GM10266 (cell line): ENCODE results near the gene CACNB2.

ENCODE experiments used
- DNase-seq: peaks from one replicate; pipeline ENCODE4 v3.0.0; 2012; ENCODE audit errors: extremely low spot score
- TF ChIP-seq, protein P1 (sequence below): IDR thresholded peaks from 2 replicates; pipeline ENCODE4 v1.5.1; 2012; ENCODE audit warnings: mild to moderate bottlenecking, low read depth; ENCODE audit not compliant: control insufficient read depth, insufficient read depth; ENCODE audit errors: missing control alignments

CACNB2 gene

DNA sequence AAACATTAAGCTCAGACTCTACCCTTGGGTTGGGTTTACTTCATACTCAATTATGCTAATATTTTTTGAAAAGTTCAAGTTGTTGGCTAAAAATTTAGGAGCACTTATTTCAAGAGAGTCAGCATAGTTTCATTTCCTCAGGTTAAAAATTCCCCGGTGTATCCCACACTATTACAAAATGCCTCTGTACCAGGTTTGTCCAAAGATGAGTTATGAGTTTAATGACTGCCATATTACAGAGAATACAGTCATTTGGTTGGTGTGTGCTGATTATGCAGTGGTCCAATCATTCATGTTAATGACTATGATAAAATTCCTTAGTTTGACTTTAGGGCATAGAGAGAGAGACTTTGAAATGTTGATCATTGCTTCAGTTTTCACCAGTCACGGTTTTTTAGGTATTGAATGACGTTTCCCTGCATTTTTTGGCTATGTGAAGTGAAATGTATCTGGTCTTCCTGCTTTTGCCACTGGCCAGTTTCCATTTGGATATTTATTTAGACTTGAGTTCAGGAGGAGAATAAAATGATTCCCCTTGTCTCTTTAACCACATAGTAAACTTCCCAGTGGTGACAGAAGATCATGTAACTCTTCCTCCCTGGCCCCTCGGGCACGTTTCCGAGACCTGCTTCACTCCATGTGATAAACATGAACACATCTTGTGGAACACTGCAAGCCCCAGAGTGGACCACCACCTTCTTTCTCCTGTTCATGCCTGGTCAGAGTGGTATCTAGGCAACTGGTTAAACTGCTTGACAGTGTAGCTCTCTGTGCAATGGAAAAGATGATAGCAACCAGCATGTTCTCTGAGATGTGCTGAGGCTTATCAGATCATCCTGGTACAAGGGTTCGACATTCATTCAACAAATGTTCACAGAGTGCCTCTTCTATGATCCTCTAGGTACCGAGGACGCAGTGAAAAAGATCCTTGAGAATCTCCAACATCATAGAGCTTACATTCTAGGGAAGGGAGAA, 153.6 kb downstream of the CACNB2 start:
- TF ChIP-seq, protein P1, sequence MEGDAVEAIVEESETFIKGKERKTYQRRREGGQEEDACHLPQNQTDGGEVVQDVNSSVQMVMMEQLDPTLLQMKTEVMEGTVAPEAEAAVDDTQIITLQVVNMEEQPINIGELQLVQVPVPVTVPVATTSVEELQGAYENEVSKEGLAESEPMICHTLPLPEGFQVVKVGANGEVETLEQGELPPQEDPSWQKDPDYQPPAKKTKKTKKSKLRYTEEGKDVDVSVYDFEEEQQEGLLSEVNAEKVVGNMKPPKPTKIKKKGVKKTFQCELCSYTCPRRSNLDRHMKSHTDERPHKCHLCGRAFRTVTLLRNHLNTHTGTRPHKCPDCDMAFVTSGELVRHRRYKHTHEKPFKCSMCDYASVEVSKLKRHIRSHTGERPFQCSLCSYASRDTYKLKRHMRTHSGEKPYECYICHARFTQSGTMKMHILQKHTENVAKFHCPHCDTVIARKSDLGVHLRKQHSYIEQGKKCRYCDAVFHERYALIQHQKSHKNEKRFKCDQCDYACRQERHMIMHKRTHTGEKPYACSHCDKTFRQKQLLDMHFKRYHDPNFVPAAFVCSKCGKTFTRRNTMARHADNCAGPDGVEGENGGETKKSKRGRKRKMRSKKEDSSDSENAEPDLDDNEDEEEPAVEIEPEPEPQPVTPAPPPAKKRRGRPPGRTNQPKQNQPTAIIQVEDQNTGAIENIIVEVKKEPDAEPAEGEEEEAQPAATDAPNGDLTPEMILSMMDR: no peak
- no peak for DNase-seq

DNA sequence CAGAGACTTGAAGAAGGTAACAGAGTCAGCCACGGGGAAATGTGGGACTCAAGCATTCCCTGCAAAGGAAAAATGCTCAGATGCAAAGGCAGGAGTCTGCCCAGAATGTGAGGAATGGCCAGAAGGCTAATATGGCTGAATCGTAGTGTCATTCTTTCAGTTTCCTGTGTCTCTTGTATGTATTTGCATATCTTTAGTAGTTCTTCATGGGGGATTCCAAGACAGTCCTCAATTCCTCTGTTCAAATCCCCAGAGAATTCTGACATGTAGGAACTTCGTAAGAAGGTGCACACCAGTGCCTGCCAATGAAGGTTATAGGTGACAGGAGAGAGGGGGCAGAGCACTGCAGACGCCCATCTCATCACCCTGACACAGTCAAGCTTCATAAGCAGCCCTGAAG, 154.4 kb downstream of the CACNB2 start:
- no peak for DNase-seq
- TF ChIP-seq, protein P1: no peak

DNA sequence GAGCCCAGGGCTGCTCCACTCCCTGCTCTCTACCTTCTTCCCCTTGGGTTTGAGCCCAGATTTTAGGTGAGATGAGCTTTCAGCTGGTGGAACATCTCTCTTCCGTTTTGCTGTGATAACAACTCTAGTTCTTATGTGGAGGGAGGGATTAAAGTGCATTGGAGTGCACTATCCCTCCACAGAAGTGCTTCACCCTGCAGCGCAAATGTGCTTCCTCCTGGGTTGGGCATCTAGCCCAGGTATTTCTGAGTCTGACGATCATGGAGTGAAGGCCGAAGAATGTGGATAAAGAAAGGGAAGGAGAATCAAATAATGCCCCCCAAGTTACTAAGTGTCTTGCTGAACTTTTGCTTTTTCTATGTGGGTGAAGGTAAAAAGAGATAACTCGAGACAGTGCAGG, 157.4 kb downstream of the CACNB2 start:
- TF ChIP-seq, protein P1: no peak
- no peak for DNase-seq

DNA sequence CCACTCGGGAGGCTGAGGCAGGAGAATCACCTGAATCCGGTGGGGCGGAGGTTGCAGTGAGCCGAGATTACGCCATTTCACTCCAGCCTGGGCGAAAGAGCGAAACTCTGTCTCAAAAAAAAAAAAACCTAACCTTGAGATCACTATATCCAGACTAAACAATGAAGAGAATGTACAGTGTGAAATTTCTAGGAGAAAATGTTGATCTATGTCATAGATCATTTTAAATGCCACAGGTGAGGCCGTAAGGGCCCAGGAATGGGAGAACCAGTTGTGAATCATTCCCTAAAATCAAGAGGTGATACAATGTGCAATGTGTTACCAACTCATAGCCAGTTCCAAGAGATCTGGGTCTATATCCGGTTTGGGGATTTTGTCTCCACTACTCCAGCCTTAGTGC, 158.0 kb downstream of the CACNB2 start:
- no peak for DNase-seq
- TF ChIP-seq, protein P1: no peak

- DNase-seq: no peak
- TF ChIP-seq, protein P1: no peak
These were observed 163.9 kb downstream of the CACNB2 start for GRCh38 chr10:18303851-18304801.

GRCh38 chr10:18306031-18306430, 165.8 kb downstream of the CACNB2 start:
- DNase-seq: no peak
- TF ChIP-seq, protein P1: no peak
